Trophoblast cell (in vitro differentiated cells and primary cell): ENCODE data around the gene SESN1.

Experiments used
- DNase-seq, 2 donors: peaks; one replicate each; pipeline ENCODE4 v3.0.0-alpha.2; 2016
- H2AFZ ChIP-seq: 2 replicates; pipeline ENCODE4 v1.6.1; 2013; ENCODE audit warnings: low read length, moderate library complexity, mild to moderate bottlenecking; ENCODE audit not compliant: insufficient read depth, poor library complexity
- H2AK5ac ChIP-seq: 2 replicates; pipeline ENCODE4 v1.6.1; 2013; ENCODE audit warnings: mild to moderate bottlenecking, low read length
- H2BK120ac ChIP-seq: 2 replicates; pipeline ENCODE4 v1.6.1; 2013; ENCODE audit warnings: low read length, mild to moderate bottlenecking, moderate library complexity; ENCODE audit not compliant: insufficient read depth, poor library complexity
- H2BK12ac ChIP-seq: 2 replicates; pipeline ENCODE4 v1.6.1; 2013; ENCODE audit warnings: mild to moderate bottlenecking, low read length, moderate library complexity
- H2BK5ac ChIP-seq: 2 replicates; pipeline ENCODE4 v1.6.1; 2013; ENCODE audit warnings: low read length, low read depth, moderate library complexity, mild to moderate bottlenecking; ENCODE audit not compliant: poor library complexity
- H3K14ac ChIP-seq: 2 replicates; pipeline ENCODE4 v1.6.1; 2013; ENCODE audit warnings: mild to moderate bottlenecking, low read length
- H3K18ac ChIP-seq: 2 replicates; pipeline ENCODE4 v1.6.1; 2013; ENCODE audit warnings: mild to moderate bottlenecking, low read length
- H3K23ac ChIP-seq: 2 replicates; pipeline ENCODE4 v1.6.1; 2013; ENCODE audit warnings: low read length
- H3K27ac ChIP-seq: 2 replicates; pipeline ENCODE4 v1.5.1; 2013; ENCODE audit warnings: low read depth, mild to moderate bottlenecking, inconsistent platforms, low read length, moderate library complexity
- H3K27me3 ChIP-seq: 2 replicates; pipeline ENCODE4 v1.6.1; 2013; ENCODE audit warnings: inconsistent platforms, mild to moderate bottlenecking, low read length, moderate library complexity; ENCODE audit not compliant: insufficient read depth
- H3K36me3 ChIP-seq, 2 experiments: 1 replicate in 1 of 2; 2 replicates in 1 of 2; pipeline ENCODE4 v1.6.1; 2013; ENCODE audit warnings: low read length in 2 of 2, mild to moderate bottlenecking in 2 of 2, moderate library complexity in 1 of 2; ENCODE audit not compliant: insufficient read depth in 2 of 2, control insufficient read depth in 1 of 2
- H3K4ac ChIP-seq: 2 replicates; pipeline ENCODE4 v1.6.1; 2013; ENCODE audit warnings: low read depth, mild to moderate bottlenecking, low read length, moderate library complexity
- H3K4me1 ChIP-seq, 2 experiments: 1 replicate in 1 of 2; 2 replicates in 1 of 2; pipeline ENCODE4 v1.6.1; 2013; ENCODE audit warnings: low read length in 2 of 2, mild to moderate bottlenecking in 2 of 2, moderate library complexity in 1 of 2; ENCODE audit not compliant: insufficient read depth in 2 of 2, control insufficient read depth in 1 of 2
- H3K4me2 ChIP-seq: 2 replicates; pipeline ENCODE4 v1.6.1; 2013; ENCODE audit warnings: inconsistent platforms, mild to moderate bottlenecking, low read length, moderate library complexity
- H3K4me3 ChIP-seq: 2 replicates; pipeline ENCODE4 v1.5.1; 2013; ENCODE audit warnings: mild to moderate bottlenecking, low read depth, low read length, inconsistent platforms
- H3K79me1 ChIP-seq: one replicate; pipeline ENCODE4 v1.6.1; 2013; ENCODE audit warnings: low read length
- H3K79me2 ChIP-seq: 2 replicates; pipeline ENCODE4 v1.6.1; 2013; ENCODE audit warnings: low read length, mild to moderate bottlenecking; ENCODE audit not compliant: control insufficient read depth, insufficient read depth, poor library complexity
- H3K9ac ChIP-seq: 2 replicates; pipeline ENCODE4 v1.6.1; 2013; ENCODE audit warnings: mild to moderate bottlenecking, low read length
- H3K9me3 ChIP-seq: 2 replicates; pipeline ENCODE4 v1.6.1; 2013; ENCODE audit warnings: low read depth, mild to moderate bottlenecking, control low read depth, inconsistent platforms, low read length; ENCODE audit not compliant: insufficient read depth
- H4K12ac ChIP-seq: 2 replicates; pipeline ENCODE4 v1.6.1; 2013; ENCODE audit warnings: low read depth, mild to moderate bottlenecking, low read length, moderate library complexity
- H4K8ac ChIP-seq: 2 replicates; pipeline ENCODE4 v1.6.1; 2013; ENCODE audit warnings: low read depth, mild to moderate bottlenecking, low read length, moderate library complexity
- H4K91ac ChIP-seq: one replicate; pipeline ENCODE4 v1.6.1; 2013; ENCODE audit warnings: low read depth, mild to moderate bottlenecking, low read length, moderate library complexity
- WGBS: extraction: QIAGEN DNeasy Blood & Tissue Kit; methylation state at CpG from one replicate; pipeline ENCODE4 v1.1.7; 2013; ENCODE audit warnings: missing lambda C conversion rate; ENCODE audit not compliant: insufficient read length, insufficient coverage; ENCODE audit errors: extremely low coverage; 5-methylcytosine and 5-hydroxymethylcytosine counted together

The SESN1 gene

DNA sequence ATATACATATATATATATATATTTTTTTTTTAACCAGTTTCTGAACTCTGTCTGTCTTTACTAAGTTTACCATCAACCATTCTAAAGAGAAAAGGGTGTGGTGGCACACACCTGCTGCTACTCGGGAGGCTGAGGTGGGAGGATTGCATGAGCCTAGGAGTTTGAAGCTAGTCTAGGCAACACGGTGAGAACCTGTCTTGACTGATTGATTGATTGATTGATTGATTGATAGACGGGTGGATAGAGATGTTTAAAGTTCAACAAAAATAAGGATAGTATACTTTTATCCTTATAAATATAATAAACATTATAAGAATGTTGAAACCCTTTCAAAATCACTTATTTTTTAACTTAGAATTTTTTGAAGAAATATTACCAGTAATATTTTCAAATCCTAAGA lies 30.9 kb upstream of the SESN1 start:
- no peaks in the 10 kb centered on the region for H3K79me2 ChIP-seq
- WGBS: no CpG with 5 or more reads among the region's 3 CpGs
- H3K27ac ChIP-seq: no peak overlapping the region
- no peak overlapping the region for H3K18ac ChIP-seq
- no peak overlapping the region for H3K23ac ChIP-seq
- H3K9me3 ChIP-seq: no peaks in the 10 kb centered on the region
- no peak overlapping the region for H2AFZ ChIP-seq
- H3K14ac ChIP-seq: no peak overlapping the region
- no peak overlapping the region for H3K4ac ChIP-seq
- H2BK12ac ChIP-seq: no peak overlapping the region
- H3K4me3 ChIP-seq: no peak overlapping the region
- H3K4me1 ChIP-seq: no peaks in the 10 kb centered on the region
- no peak overlapping the region for H2BK5ac ChIP-seq
- no peak overlapping the region for H2BK120ac ChIP-seq
- H2AK5ac ChIP-seq: no peak overlapping the region
- H4K91ac ChIP-seq: no peak overlapping the region
- no peaks in the 10 kb centered on the region for H3K27me3 ChIP-seq
- H3K9ac ChIP-seq: no peak overlapping the region
- H3K79me1 ChIP-seq: no peaks in the 10 kb centered on the region
- no peaks in the 10 kb centered on the region for H3K36me3 ChIP-seq
- no peak overlapping the region for H4K12ac ChIP-seq
- H4K8ac ChIP-seq: no peak overlapping the region
- no peak for DNase-seq
- no peak overlapping the region for H3K4me2 ChIP-seq

DNA sequence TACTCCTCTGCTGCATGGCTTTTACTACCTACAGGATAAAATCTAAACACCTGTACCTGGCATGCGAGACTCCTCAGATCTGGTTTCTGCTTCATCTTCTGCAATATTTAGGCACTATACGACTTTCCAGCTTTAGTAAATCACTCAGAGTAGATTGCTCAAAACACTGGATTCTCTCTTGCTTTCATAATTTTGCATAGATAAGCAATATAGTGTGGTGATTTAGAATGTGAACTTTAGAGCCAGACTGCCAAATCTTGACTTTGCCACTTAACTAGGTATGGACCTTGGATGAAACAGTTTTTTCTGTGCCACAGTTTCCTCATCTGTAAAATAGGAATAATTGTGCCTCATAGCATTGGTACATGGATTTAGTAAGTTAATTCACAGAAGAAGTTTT lies 29.6 kb upstream of the SESN1 start:
- no CpG with 5 or more reads among the region's 2 CpGs for WGBS
- H3K9me3 ChIP-seq: no peaks in the 10 kb centered on the region
- no peaks in the 10 kb centered on the region for H3K4me1 ChIP-seq
- no peak overlapping the region for H2BK12ac ChIP-seq
- H3K14ac ChIP-seq: no peak overlapping the region
- H3K36me3 ChIP-seq: no peaks in the 10 kb centered on the region
- no peak overlapping the region for H2AFZ ChIP-seq
- H3K4me3 ChIP-seq: no peak overlapping the region
- no peaks in the 10 kb centered on the region for H3K79me2 ChIP-seq
- no peak for DNase-seq
- H2BK120ac ChIP-seq: no peak overlapping the region
- H4K91ac ChIP-seq: no peak overlapping the region
- no peak overlapping the region for H2AK5ac ChIP-seq
- no peak overlapping the region for H3K27ac ChIP-seq
- no peak overlapping the region for H3K4ac ChIP-seq
- no peak overlapping the region for H4K12ac ChIP-seq
- H3K23ac ChIP-seq: no peak overlapping the region
- no peaks in the 10 kb centered on the region for H3K27me3 ChIP-seq
- no peaks in the 10 kb centered on the region for H3K79me1 ChIP-seq
- H3K4me2 ChIP-seq: no peak overlapping the region
- no peak overlapping the region for H2BK5ac ChIP-seq
- H3K9ac ChIP-seq: no peak overlapping the region
- no peak overlapping the region for H3K18ac ChIP-seq
- H4K8ac ChIP-seq: no peak overlapping the region

DNA sequence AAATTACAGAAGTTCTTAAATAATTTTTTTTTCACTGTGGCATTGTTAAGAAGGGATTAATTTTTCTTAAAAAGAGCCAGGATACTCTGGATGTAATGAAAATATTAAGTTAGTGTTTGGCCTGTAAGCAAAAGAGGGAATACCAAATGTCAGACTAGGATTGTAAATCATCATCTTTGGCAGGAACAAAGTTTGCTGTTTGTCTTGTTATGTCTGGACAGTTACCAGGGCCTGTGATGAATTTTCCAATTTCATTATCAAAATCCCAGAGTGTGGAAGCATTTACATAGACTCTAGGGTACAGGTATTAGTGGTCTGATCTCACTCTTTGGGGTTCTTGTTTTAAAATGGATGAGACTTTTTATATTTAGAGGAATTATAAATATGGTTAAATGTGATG lies 26.8 kb upstream of the SESN1 start:
- no peak overlapping the region for H2BK5ac ChIP-seq
- H2AK5ac ChIP-seq: no peak overlapping the region
- H3K9me3 ChIP-seq: no peaks in the 10 kb centered on the region
- H3K18ac ChIP-seq: no peak overlapping the region
- H4K91ac ChIP-seq: no peak overlapping the region
- H3K9ac ChIP-seq: no peak overlapping the region
- H3K27ac ChIP-seq: no peak overlapping the region
- no peaks in the 10 kb centered on the region for H3K4me1 ChIP-seq
- H2AFZ ChIP-seq: no peak overlapping the region
- H3K36me3 ChIP-seq: no peaks in the 10 kb centered on the region
- H2BK120ac ChIP-seq: no peak overlapping the region
- H4K12ac ChIP-seq: no peak overlapping the region
- no peaks in the 10 kb centered on the region for H3K79me2 ChIP-seq
- no peak overlapping the region for H3K4me2 ChIP-seq
- DNase-seq: no peak
- no peak overlapping the region for H3K4me3 ChIP-seq
- H2BK12ac ChIP-seq: no peak overlapping the region
- no peak overlapping the region for H3K23ac ChIP-seq
- H3K4ac ChIP-seq: no peak overlapping the region
- H3K79me1 ChIP-seq: no peaks in the 10 kb centered on the region
- no peak overlapping the region for H4K8ac ChIP-seq
- H3K14ac ChIP-seq: no peak overlapping the region
- no peaks in the 10 kb centered on the region for H3K27me3 ChIP-seq

DNA sequence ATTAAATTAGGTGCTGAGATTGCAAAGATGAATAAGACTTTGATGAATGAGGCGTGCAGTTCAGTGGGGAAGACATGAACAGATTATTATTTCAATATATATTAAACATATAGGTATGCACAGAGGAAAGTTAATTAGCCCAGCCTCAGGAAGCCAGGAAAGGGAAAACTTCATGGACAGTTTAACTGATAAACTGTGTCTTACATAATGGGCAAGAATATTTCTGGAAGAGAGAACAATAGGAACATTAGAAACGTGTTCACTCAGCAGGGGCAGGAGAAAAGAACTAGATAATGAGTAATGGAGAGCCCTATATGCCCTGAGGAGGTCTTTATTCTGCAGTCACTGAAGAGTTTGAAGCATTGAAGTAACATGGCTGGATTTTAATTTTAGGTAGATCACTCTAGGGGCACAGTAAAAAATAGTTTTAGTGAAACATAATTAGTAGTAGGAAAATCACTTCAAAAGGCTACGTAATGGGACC lies 24.3 kb upstream of the SESN1 start:
- H3K4me3 ChIP-seq: no peak overlapping the region
- no peak overlapping the region for H4K12ac ChIP-seq
- no peak overlapping the region for H3K27ac ChIP-seq
- no peak overlapping the region for H3K4me2 ChIP-seq
- peak in 1 of 2 donors; percentile 13 for DNase-seq
- H3K9ac ChIP-seq: no peak overlapping the region
- H3K14ac ChIP-seq: no peak overlapping the region
- H3K23ac ChIP-seq: no peak overlapping the region
- no peaks in the 10 kb centered on the region for H3K79me1 ChIP-seq
- no peak overlapping the region for H4K91ac ChIP-seq
- no peaks in the 10 kb centered on the region for H3K4me1 ChIP-seq
- no peak overlapping the region for H2BK120ac ChIP-seq
- H3K4ac ChIP-seq: no peak overlapping the region
- no peaks in the 10 kb centered on the region for H3K79me2 ChIP-seq
- H3K27me3 ChIP-seq: no peaks in the 10 kb centered on the region
- H2AK5ac ChIP-seq: no peak overlapping the region
- no peaks in the 10 kb centered on the region for H3K36me3 ChIP-seq
- H2BK5ac ChIP-seq: no peak overlapping the region
- no CpG with 5 or more reads among the region's 3 CpGs for WGBS
- no peak overlapping the region for H4K8ac ChIP-seq
- H3K9me3 ChIP-seq: no peaks in the 10 kb centered on the region
- H2BK12ac ChIP-seq: no peak overlapping the region
- no peak overlapping the region for H2AFZ ChIP-seq
- H3K18ac ChIP-seq: no peak overlapping the region
